Hematopoietic multipotent progenitor cell treated with erythropoietin and hydrocortisone succinate and interleukin-3 and kit ligand, for 4 days (in vitro differentiated cells): Measurements from ENCODE around the gene CDC14B.

Experiments
- DNase-seq: peaks from one replicate; pipeline ENCODE4 v3.0.0-alpha.2; 2015

Gene CDC14B

DNA sequence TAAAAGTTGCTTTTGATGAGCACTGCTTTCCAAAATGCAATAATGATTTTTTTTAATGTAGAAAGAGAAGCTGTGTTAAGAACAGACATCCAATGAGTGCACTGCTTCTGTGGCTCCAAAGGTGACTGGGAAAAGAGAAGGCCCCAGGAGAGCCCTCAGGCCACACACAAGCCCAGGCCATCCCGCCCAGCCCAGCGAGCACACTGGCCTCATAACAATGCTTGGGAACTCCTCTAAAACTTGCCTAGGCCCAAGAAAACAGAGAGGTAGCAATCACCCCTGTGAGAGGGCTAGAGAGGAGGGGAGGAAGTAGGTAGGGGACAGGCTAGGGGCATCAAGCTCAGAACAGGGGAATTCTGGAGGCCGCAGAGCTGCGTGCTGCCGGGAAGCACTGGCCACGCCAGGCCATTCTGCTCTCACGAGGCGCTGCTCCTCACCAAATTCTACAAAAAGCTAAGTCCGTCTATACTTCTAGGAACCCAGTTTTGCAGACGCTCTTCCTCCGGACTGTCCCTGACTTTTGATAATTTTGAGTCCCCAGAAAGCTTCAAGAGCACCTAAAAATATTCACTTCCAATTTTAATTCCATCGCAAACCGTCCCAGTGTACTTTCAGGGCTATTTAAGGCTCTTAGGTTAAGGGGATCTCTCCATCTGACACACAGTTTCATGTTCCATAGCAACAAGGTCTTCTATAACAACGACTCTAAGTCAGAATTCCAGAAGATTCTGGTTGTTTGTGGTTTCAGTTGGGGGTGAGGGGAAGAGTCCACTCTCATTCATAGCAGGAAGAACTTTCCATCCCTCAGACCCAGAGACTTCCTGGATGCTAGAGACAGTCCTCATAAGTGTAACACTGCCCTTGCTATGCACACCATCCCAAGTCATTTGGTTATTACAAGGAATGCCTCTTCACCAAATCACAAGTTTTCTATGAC is 118.7 kb downstream of the CDC14B start:
- no peak for DNase-seq

DNA sequence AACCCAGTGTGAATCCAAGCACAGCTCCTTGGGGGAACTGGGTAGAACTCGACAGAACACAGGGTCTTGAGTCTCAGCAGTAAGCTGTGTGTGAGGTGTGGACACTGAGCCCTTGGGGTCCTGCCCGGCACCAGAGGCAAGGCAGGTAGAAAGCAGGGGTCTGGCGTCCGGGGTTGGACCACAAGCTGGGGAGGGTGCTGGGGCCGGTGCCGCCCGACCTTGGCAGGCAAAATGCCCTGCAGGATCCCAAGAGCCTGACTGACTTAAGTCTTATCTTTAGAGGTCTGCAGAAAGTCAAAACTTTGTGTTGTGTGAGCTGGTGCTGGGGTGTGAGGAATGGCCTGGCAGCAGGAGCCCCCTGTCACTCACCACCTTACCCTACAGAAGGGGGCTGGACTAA is 120.4 kb downstream of the CDC14B start:
- DNase-seq: no peak

DNA sequence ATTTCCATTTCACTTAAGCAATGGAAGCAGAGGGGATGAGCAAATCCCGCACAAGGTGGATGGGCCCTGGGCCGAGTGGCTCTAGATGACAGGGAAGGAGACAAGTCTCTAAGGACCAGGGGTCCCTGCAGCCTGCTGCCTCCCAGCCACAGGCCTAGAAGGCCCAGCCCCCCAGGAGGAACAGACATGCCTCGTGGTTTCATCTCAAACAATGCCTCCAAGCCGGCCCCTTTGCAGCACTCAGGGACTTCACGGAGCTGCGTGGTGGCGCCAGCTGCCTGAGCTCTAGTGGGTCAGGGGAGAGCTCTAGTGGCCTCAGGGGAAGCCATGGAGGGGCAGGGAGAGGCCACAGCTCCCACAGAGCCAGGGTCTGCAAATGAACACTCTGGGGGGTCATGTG is 120.8 kb downstream of the CDC14B start:
- no peak for DNase-seq

DNA sequence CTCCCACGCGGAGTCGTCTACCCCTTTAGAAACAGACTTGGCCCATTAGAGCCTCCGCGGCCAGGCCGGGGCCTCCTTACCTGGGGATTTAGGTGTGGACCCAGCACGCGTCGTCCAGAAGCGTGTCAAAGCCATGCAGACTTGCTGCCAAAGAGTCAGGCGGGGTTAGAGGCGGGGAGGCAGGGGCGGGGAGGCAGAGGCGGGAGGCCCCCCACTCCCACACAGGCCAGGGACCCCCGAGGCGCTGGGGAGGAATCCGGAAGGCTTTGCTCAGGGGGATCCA is 122.6 kb downstream of the CDC14B start:
- no peak for DNase-seq

DNA sequence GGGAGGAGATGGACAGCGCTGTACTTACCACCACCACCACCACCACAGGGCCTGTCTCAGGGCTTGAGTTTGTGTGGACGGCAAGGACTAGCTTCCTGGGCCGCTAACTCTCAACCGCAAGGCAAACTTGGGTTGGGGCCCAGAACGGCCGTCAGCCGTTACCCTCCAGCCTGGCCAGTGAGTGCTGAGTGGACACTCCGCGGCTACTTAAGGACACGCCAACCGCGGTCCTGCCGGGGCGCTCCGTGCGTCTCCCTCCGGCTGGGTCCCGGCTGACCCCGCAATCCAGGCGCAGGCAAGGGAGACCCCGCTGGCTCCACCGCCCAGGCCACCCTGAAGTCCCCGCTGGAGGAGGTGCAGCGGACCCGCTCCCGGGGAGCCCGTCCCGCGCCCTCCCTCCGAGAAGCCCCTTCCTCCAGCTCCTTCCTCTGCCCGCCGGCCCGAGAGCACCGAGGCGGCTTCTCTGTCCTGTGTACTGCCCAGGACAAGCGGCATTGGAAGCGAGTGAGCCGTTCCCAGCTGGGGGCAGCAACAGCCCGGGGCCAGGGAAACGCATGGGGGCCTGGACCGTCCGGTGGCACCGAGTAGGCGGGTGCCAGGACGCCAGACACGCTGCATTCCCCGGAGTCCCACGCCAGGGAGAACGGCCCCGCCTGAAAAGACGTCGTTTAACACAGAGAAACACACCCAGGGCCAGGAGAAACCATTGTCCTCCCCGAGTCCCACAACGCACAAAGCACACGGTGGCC is 123.1 kb downstream of the CDC14B start:
- no peak for DNase-seq

DNA sequence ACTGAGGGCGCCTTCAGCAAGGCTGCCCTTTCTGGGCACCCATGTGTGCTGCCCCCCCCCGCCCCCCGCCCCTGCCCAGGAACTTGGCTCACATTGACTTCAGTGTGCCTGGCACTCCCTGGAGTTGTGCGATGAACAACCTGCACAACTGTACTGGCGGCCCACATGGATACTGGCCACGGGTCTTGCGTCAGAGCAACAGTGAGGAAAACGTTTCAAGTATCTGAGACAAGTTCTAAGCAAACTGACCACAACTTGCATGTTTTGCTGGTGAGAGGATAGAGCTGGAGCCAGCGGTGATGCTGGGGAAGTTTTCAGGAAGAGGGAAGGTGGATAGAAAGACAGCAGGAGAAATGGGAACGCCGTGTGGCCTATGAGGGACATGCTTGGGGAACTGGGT is 124.3 kb downstream of the CDC14B start:
- no peak for DNase-seq

DNA sequence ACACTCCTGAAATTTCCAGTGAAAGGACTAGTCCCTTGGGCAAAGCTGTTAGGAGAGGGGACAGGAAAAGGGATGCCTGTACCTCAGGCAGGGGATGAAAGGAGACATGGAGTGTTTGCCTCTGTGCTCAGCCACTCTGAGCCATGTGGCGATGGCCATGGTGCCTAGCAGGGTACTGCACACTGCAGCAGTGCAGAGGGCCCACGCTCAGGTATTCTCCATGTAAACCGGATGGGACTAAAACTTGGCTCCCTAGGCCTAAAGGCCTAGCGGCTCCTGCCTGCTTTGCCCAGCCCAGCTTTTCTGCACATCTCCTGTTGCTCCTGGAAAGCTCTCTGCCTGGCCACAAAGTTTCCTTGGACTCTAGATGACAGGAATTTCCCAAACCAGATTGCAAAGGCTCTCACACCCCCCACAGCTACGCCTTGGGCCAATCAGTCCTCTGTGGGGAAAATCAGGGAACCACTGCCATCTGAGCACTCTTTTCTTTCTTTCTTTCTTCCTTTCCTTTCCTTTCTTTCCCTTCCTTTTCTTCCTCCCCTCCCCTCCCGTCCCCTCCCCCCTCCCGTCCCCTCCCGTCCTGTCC is 125.3 kb downstream of the CDC14B start:
- no peak for DNase-seq

DNA sequence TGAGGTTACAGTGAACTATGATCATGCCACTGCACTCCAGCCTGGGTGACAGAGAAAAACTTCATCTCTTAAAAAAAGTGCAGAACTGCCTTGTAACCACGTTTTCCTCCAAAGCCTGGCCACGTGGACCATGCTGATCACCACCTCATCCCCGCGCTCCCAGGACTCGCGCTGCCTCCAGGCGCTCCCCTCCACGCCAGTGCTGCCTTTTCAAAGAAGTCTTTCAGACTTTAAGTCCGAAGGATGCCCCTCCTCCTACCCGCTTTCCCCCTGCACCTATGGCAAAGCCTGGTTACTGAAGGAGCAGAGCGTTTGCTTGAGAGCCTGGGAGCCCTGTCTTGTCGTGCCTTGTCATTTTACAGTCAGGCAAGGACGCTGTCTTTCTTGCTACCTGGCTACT is 125.9 kb downstream of the CDC14B start:
- no peak for DNase-seq

DNA sequence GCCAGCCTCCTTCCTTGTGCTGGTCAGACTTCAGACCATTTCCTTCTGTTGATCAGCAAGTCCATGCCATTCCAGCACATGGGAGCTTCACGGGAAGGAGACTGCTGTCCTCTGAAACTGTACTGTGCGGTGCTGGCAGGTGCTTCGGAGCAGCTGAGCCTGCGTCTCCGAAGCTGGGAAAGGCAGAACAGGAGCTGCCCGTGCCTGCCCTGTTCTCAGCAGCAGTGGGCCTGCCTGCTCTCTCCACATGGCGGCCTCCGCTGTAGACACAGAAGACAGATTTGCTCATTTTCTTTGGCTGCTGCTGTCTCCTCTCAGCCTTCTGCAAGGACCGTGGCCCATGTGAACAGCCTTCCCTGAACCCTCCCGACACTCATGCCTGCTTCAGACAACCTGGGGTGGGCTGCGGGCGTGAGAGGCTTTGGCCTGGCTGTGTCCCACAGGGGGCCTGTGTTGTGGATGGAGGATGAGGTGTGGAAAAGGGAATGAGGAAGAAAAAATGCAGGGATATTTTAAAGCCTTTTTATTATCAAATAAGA is 126.6 kb downstream of the CDC14B start:
- DNase-seq: no peak

DNA sequence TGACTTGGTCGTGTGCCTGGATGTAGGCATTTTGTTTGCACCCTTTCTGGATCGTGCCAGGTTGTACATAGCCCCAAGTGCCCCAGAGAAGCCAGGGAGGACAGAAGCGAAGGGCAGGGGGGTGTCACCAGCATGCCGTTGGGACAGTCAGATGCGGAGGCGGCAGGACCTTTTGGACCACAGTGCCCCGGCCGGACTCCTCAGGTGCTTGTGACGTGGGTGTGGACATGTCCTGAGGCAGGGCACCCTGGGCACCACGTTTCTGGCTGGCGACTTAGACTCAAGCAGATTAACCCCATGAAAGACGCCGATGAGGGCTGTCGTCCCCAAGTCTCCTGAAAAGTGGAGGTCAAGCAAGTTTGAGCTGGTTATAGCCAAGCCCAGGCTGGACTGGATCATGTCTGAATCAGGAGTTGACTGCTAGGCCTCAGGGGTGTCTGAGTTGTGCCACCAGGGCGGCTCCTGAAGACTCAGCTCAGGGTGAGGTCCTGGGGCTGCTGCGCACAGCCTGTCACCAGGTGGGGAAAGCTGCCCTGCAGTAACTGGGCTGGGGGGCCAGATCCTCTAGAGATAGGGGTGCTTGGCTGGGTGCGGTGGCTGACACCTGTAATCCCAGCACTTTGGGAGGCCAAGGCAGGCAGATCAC is 127.6 kb downstream of the CDC14B start:
- DNase-seq: no peak

DNA sequence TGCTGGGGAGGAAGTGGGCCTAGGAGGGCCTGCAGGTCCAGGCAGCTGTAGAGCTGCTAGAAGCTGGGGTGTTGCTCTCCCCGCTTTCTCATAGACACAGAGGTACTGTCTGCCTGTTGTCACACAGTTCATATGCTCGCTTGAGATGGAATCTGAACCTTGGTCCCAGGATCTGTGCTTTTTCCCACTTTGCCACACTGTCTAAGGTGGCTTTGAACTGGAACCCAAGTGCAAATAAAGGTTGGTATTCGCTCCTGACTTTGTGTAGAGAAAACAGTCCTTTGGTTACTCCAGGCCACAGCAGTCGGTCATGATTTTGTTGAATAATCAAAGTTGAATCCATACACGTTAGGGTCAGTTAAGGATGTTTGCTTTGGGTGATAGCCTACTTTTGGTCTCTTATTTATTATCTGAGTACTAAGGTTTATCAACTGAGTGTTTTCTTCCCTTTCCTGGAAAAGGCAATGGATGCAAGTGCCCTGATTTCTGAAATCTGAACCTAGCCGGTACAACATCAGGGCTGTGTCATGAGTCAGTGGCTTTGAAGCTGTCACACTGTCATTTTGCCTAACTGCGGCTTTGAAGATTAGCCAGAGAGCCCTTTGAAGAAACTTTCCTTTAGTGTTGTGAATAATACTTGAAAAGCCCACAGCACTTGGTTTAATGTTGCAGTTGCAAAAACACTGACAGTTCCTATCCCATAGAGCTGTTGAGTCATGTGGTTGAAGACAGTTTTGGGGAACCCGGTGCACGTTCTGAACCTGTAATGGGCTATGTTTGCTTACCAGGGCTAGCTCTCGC is 128.4 kb downstream of the CDC14B start:
- DNase-seq: no peak

DNA sequence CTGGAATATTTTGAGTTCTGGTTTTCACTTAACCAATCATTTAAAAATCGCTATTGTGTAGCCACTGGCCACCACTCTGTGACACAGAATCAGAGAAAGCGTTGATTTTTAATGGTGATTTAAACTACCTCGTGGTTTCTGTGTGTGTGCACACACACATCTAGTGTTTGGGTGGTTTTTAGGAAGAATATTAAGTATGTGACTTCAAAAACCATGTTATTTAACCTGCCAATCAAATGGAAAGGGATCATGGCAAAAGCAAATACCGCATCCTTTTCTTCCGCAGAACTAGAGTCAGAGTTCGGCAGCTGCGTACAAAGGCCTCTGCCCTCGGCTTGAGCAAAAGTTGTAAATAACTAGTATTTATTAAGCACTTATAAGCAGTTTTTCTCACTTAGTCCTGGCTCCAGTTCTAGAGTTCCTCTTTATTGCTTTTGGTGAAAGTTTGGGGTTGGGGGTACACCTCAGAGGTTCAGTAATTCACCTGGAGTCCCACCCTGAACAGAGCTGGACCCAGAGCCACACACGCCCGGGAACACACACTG is 129.0 kb downstream of the CDC14B start:
- no peak for DNase-seq

DNA sequence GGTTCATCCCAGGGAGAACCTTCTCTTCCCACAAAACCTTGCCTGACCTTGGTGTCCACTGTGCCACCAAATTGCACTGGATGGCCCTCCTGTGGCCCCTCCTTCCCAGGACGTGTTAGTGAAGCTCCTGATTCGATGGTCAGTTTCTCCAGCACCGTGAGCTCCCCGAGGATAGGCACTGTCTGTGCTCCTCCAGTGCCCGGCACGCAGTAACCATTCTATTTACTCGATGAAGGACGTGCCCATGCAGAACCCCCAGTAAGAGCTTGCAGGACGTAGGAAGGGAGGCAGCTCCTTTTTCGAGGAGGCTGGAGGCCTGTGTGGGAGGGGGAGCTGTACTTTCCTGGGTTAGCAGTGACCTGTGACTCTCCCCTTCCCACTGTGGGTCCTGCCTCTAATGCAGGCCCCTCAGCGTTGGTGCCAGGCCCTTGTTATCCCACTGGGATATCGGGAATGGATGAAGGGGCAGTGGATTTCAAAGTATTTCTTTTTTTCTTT is 130.1 kb downstream of the CDC14B start:
- DNase-seq: no peak

DNA sequence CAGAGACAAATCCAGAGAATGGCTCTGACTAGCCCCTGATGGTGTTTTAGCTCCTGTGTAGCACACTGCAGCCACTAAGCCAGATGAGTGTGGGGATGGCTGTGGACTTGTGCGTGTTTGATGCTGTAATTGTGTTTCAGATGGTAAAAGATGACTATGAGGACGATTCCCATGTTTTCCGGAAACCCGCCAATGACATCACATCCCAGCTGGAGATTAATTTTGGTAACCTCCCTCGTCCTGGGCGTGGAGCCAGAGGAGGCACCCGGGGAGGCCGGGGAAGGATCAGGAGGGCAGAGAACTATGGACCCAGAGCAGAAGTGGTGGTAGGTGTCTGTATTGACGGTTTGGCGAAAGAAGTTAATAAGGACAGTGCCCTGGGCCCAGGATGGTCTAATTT is 131.7 kb downstream of the CDC14B start:
- DNase-seq: no peak

DNA sequence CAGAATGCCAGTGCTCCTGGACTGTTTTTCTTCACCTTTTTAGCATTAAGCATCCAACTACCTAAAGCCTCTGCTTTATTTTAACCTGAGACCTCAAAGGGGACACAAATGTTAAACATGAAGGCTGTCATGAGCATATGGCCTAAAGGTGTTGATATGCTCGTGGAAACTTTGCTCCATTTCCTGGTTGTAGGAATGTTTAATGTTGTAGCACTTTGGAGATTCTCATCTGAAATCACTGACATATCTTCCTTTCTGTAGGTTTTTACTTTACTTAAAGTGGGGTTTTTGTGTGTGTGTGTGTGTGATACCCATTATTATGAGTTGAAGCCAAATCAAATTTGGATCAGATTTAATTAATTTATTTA is 132.6 kb downstream of the CDC14B start:
- DNase-seq: no peak

DNA sequence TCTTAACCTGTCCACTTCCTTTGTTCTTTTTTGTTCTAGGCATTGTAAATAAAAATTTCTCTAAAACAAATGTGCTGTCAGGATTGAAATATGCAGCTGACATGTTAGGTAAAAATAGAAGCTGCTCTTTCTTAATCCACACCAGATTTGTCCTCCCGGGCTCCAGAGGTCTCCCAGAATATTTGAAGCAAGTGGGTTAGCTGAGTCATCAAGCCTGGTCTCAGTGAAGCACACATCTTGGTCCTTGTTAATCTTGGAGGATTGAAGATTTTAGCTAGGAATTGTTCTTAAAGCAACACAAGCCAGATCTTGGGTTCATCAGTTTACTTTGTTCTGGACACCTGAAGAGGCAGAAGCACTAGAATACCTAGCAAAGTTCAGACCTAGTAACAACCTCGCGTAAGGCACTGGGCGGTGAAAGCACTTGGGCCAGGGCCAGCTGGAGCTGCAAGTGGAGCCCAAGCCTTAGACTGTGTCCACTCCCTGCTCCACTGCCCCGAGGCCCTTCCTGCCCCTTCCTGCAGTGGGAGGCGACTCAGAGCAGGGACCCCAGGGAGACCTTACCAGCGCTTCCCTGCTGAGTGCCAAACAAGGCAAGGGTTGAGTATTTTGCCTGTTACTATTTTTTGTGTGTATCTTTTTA is 133.1 kb downstream of the CDC14B start:
- no peak for DNase-seq

DNA sequence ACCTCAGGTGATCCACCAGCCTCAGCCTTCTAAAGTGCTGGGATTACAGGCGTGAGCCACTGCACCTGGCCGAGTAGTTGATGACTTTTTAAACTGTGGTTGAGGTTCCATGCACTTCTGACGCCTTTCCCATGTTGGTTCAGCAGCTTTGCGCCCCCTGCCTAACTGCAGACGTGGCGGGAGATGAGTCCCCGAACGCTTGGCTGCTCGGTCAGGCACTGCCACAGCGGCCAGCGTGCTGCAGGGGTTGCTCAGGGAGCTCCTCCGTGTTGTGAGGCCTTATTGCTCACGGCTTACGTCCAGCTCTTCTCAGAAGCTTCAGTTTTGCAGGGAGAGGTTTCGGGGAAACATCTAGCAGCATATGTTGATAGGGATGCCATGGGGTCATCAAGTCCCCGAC is 134.4 kb downstream of the CDC14B start:
- DNase-seq: no peak

DNA sequence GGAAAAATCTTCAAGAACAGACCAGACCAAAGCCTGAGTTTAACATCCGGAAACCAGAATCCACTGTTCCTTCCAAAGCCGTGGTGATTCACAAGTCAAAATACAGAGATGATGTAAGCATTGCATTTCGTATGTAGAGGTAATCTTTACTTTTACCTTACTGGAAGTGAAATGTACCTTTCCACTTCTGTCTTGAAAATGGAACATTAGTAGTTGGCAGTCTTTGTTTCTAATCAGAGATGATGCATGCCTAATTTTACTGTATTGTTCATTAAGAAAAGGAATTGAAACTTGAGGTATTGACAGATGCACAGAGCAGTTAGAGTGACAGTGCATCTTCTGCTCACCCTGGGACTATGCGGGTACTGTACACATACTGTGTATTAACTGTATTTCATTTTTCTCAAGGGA is 135.1 kb downstream of the CDC14B start:
- no peak for DNase-seq

DNA sequence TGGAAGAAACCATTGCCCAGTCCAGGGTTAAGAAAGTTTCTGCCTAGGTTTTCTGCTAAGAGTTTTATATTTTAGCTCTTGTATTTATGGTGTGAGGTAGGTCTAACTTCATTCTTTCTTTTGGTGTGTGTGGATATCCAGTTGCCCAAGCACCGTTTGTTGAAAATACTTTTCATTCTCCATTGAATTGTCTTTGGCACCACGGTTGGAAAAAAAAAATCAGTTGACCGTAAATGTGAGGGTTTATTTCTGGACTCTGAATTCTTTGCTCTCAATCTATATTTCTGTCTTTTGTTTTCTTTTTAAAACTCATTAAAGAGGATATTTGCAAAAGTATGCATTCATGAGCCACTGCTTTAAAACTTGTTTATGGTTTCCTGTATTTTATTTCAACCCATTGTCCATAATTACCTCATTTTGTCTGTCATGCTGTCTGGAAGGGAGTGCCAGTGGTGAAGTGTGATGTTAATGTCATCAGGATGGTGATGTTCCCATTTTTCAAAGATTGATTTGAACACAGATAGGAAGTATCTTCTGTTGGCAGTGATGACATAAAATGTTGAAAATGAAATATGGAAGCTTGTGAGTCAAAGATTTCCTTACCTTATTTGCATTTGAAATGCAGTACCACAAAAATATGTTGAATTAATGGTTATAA is 135.8 kb downstream of the CDC14B start:
- no peak for DNase-seq

DNA sequence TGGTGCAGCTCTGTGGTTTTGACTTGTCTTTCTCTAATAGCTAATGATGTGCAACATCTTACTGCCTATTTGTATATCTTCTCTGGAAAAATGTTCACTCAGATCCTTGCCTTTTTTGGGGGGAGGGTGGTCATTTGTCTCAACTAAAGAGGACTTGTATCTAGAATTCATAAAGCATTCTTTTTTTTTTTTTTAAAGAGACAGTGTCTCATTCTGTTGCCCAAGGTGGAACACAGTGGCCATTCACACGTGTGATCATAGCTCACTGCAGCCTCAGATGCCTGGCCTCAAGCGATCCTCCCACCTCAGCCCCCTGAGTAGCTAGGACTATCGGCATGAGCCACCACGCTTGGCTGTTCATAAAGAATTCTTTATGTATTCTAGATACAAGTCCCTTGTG is 136.4 kb downstream of the CDC14B start:
- DNase-seq: no peak

DNA sequence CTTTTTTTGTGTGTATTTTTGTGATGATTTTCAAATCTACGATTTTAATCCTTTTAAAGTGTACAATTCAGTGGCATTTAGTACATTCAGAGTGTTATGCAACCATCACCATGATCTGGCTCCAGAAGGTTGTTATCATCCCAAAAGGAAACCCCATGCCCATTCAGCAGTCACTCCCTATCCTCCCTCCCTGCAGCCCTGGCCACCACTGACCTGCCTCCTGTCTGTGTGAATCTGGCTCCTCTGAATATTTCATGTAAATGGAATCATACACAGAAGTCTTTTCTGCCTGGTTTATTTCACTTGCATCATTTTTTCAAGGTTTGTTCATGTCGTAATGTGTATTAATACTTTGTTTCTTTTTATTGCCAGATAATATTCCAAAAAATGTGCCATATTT is 137.2 kb downstream of the CDC14B start:
- no peak for DNase-seq
